AG04450 (cell line): Measurements from ENCODE around the gene TRAF3IP1. TPM values are rescaled to one million over a fixed set of nuclear protein-coding genes. Genes with fewer than 3 reads are reported as not detected.
"Not testable (repeated sequence)": the region's sequence is repeated elsewhere in the genome, so short reads cannot be mapped to it uniquely, and the experiment has no call there.

ENCODE experiments used
- CTCF ChIA-PET: fragments of 300-600, 350-600 bp; formaldehyde crosslinking; extraction: SDS; loops from one replicate; lab custom pipeline; 2022; ENCODE audit warnings: antibody characterized with exemption, inconsistent platforms; lab: Charles Lee
- POLR2A ChIA-PET: fragments of 350-600 bp; formaldehyde crosslinking; extraction: SDS; loops from one replicate; lab custom pipeline; 2021; ENCODE audit warnings: antibody characterized with exemption, inconsistent platforms; lab: Yijun Ruan, JAX
- DNase-seq: peaks from one replicate; pipeline ENCODE4 v3.0.0-alpha.2; 2011; ENCODE audit warnings: low read depth, low spot score
- H3K27ac ChIP-seq: one replicate; pipeline ENCODE4 v1.5.1; 2012; ENCODE audit warnings: low read depth, low read length, control low read depth
- H3K27me3 ChIP-seq: one replicate; pipeline ENCODE4 v1.6.0; 2012; ENCODE audit warnings: low read length; ENCODE audit not compliant: control insufficient read depth, insufficient read depth
- H3K4me3 ChIP-seq: 2 replicates; pipeline ENCODE4 v1.5.1; 2011; ENCODE audit warnings: mild to moderate bottlenecking, low read depth, low read length, control low read depth
- H3K9me3 ChIP-seq: 2 replicates; pipeline ENCODE4 v1.5.1; 2012; ENCODE audit warnings: low read length; ENCODE audit not compliant: control insufficient read depth, insufficient read depth
- CTCF ChIP-seq: IDR thresholded peaks from 2 replicates; pipeline ENCODE4 v1.5.1; 2011; ENCODE audit warnings: low read depth, low read length, control low read depth, inconsistent platforms
- polyA plus RNA-seq: library from polyadenylated mRNA; depleted of rRNA; stranded (reverse); fragments of >200 nt; gene quantifications from 2 replicates; pipeline ENCODE4 v1.2.3, GENCODE V29; 2011

The TRAF3IP1 gene
- polyA plus RNA-seq, 1 experiment = 5.9 TPM

GRCh38 chr2:238321467-238321866 lies 1.1 kb downstream of the TRAF3IP1 start:
- H3K9me3 ChIP-seq = no peaks in the 10 kb centered on the region
- H3K4me3 ChIP-seq = peak overlapping the region; percentile 71
- no peak for TF ChIP-seq CTCF
- DNase-seq = no peak
- CTCF ChIA-PET = no interaction called here
- H3K27ac ChIP-seq = no peak overlapping the region
- no peaks in the 10 kb centered on the region for H3K27me3 ChIP-seq
- POLR2A ChIA-PET = no interaction called here

- no peak for DNase-seq
- no peak for TF ChIP-seq CTCF
- CTCF ChIA-PET = no interaction called here
- H3K9me3 ChIP-seq = peaks cover 2% of the 10 kb centered on the region; the same call in 1 of the 2 replicates
- no peak overlapping the region for H3K27ac ChIP-seq
- POLR2A ChIA-PET = no interaction called here
- no peaks in the 10 kb centered on the region for H3K27me3 ChIP-seq
- no peak overlapping the region for H3K4me3 ChIP-seq
These were observed 1.7 kb downstream of the TRAF3IP1 start for GRCh38 chr2:238322001-238322411.

- POLR2A ChIA-PET, H3K9me3 ChIP-seq, H3K27me3 ChIP-seq, H3K4me3 ChIP-seq, CTCF ChIA-PET, H3K27ac ChIP-seq, DNase-seq: not testable (repeated sequence)
These were observed 3.9 kb downstream of the TRAF3IP1 start for GRCh38 chr2:238324248-238324647.

- DNase-seq = no peak
- POLR2A ChIA-PET = no interaction called here
- Histone ChIP-seq H3K4me3 (no peak overlapping the region), H3K9me3 (peaks cover 5% of the 10 kb centered on the region; the same call in 1 of the 2 replicates), H3K27ac (no peak overlapping the region), H3K27me3 (no peaks in the 10 kb centered on the region)
- CTCF ChIA-PET = interaction anchor here (1.1 kb wide), 1 partner anchor 32 kb away, joined by 3 read pairs; no protein-coding TSS in a partner anchor
- no peak for TF ChIP-seq CTCF
These were observed 5.4 kb downstream of the TRAF3IP1 start for GRCh38 chr2:238325694-238326093.

GRCh38 chr2:238326801-238327365 lies 6.6 kb downstream of the TRAF3IP1 start:
- no peak for TF ChIP-seq CTCF
- Histone ChIP-seq H3K27ac (no peak overlapping the region), H3K9me3 (peaks cover 5% of the 10 kb centered on the region; the same call in 1 of the 2 replicates), H3K4me3 (no peak overlapping the region), H3K27me3 (no peaks in the 10 kb centered on the region)
- ChIA-PET POLR2A (no interaction called here), CTCF (no interaction called here)
- no peak for DNase-seq
